ENCODE results near the gene SLC24A3.

SLC24A3 gene

DNA sequence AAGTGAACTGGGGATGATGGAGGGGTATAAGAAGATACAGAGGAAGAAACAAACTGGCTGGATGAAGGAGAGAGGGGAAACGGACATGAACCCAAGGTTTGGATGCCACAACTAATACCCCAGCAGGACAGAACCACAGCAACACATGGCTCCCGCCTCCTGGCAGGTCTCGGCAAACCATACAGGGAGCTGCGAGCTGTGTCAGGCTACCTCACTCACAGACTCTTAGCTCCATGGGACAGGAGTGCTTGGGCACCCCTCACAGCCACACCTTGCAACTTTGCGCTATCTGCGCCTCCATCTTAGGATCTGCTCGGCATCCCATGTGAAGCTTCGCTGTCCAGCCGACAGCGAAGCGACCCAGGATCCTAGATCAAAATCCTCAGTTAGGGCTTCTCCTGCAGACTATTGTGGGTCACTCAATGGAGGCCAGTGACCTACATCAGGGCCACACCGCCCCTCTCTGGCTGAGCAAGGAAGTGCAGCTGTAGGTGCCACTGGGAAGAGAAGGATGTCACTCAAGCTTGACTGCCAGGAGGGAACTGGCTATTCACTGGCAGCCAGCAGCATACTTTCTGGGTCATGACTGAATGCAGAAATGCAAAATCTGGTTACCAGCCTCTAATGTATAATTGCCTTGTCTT lies 371.2 kb downstream of the SLC24A3 start:
- no peak for FAIRE-seq

DNA sequence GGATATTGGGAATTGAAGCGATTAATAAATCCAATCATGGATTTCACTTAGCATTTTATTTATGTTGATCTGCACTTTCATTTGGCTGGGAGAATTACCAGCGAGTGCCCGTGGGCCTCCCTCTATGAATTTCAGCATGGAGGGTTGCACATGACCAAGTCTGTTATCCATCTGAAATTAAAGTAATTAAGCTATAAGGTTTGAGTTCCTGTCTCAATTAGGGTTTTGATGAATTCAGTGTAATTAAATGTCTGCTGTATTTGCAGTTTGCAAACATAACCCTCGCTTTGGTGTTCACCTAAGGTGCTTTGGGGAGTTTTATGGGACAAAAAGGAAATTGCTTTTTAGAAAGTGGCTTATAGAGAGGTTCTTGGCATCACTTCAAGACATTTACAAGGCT lies 375.8 kb downstream of the SLC24A3 start:
- no peak for FAIRE-seq
- DNase-seq (ENCODE audit: insufficient read length, low spot score): no peak
- no peak for TF ChIP-seq POLR2A (IDR thresholded peaks at IDR 0.05; ENCODE audit: low read depth, low read length)

More for the DNA sequence above, 371.2 kb downstream of the SLC24A3 start:
- DNase-seq (ENCODE audit: insufficient read length, low spot score): peak; percentile 56
- TF ChIP-seq POLR2A (IDR thresholded peaks at IDR 0.05; ENCODE audit: low read depth, low read length): no peak

DNA sequence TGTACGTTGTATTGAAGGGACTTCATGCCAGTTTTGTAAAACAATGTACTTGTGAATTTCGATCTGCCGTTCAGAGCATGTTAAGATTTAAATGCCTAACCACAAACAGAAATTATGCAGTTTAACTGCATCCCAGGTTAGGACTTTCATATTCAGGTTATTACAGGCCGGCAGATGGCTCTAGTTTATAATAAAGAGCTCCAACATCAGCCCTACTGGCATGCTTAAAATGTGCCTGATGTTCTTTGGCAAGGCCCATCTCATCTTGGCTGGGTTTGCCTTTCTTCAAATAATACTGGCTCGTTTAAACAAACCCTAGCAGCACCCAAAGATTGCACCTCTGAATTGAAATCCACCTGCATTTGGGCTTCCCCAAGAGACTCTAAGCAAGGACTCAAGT lies 376.3 kb downstream of the SLC24A3 start:
- FAIRE-seq: no peak
- no peak for TF ChIP-seq POLR2A (IDR thresholded peaks at IDR 0.05; ENCODE audit: low read depth, low read length)
- DNase-seq (ENCODE audit: insufficient read length, low spot score): no peak

DNA sequence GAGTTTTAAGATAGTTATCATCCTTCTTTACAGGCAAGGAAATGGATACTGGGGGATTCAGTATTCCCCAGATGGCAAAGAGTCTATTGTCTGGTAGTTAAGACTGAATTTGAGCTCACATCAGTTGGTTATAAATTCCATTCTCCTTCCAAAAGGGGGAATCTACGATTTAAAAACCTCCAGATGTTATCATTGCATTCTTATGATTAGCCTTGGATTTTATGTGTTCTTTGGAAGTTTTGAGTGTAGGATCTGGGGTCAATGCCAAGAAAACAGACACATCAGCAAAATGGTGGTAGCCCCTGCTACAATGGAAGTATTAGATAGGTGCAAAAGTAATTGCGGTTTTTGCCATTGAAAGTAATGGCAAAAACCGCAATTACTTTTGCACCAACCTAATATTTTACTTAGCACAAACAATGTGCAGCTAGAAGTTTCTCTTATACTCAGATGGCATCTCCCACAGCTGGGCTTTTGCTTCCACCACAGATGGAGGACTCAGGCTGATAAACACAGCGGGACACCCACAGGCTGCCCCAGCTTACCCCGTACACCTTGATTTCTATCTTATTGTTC lies 377.4 kb downstream of the SLC24A3 start:
- DNase-seq (ENCODE audit: insufficient read length, low spot score): no peak
- no peak for TF ChIP-seq POLR2A (IDR thresholded peaks at IDR 0.05; ENCODE audit: low read depth, low read length)
- no peak for FAIRE-seq

DNA sequence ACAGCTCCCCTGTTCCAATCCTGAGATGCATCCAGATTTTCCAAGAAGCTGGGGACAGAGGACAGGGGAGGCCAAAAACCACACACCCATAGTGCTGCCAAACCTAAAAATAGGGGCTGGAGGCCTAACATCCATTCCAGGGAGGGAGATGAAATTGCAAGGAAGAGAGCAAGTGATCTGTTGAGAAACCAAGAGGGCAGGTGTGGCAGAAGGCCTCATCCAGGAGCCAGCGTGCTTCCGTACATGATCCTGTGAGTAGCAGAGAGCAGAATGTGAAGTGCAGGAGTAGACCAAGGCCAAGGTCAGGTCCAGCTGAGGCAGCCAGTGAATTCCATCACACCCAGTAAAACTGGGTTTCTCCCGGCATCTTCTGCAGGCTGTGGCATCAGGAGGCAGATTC lies 377.9 kb downstream of the SLC24A3 start:
- FAIRE-seq (no peak), DNase-seq (ENCODE audit: insufficient read length, low spot score) (no peak)
- no peak for TF ChIP-seq POLR2A (IDR thresholded peaks at IDR 0.05; ENCODE audit: low read depth, low read length)

DNA sequence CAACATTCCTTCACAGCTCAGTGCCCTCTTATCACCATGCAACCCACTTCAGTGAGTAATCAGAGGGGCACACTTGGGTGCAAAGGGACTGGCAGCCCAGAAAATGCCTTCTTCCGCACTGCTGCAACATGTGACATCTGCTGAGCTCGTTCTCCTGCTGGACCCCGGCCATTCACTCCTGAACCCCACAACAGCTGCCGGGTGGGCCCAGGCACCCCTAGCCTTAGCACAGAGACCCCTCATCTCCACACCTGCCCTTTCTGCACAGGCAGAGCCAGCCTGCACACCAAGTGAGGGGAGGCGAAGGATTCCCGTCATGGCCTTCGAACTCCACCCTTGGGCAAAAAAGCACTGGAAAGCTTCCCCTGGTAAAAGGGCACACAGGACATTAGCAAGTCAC lies 381.3 kb downstream of the SLC24A3 start:
- DNase-seq (ENCODE audit: insufficient read length, low spot score): no peak
- FAIRE-seq: no peak
- no peak for TF ChIP-seq POLR2A (IDR thresholded peaks at IDR 0.05; ENCODE audit: low read depth, low read length)

DNA sequence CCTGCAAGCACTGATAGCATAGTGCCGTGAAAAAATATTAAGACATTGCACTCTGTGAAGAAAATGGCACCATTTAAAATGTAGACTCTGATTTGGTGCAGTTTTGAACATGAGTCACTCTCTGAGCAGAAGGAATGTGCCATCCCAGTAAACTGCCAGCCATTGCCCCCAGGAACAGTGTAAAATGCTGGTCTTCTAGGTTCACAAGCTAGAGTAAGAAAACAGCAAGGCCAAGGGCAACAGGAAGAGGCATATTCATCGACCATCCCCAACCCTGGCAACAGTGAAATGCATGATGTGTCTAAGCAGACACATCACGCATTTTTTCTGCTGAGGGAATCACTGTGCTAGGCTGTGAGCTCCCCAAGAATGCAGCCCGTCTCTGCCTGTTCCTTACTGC lies 382.5 kb downstream of the SLC24A3 start:
- DNase-seq (ENCODE audit: insufficient read length, low spot score) (no peak), FAIRE-seq (no peak)
- no peak for TF ChIP-seq POLR2A (IDR thresholded peaks at IDR 0.05; ENCODE audit: low read depth, low read length)

DNA sequence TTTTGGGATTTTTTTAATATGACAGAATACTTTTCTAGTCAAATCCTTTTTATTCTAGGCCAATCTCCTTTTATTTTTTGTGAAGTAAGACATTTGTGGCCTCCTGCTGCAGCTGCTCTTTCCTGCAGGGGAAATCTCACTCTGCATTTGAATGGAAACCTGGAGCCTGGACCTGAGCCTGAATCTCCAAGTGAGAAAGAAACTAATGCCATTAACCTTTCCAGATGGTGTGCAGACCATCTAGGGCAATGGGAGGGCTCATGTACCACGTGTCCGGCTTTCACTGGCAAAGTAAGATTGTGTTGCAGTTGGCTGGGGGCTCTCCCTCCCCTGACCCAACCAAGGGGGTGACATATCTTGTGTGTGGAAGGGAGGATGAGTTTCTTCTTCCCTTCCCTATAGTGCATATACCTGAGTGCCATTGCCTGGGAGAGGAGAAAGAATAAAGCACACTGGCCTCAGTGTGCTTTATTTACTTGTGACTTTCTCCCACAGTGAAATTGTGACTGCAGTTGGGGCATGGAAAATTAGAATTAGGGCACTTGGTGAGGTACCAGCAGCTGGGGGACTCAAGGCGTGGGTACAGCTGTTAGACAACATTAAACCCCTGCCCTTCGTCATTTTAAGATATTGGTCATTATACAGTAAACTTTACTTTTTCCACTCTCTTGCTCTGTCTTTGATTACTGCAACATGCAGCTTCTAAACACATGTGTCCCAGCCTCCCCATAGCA lies 385.8 kb downstream of the SLC24A3 start:
- FAIRE-seq (no peak), DNase-seq (ENCODE audit: insufficient read length, low spot score) (no peak)
- TF ChIP-seq POLR2A (IDR thresholded peaks at IDR 0.05; ENCODE audit: low read depth, low read length): no peak

DNA sequence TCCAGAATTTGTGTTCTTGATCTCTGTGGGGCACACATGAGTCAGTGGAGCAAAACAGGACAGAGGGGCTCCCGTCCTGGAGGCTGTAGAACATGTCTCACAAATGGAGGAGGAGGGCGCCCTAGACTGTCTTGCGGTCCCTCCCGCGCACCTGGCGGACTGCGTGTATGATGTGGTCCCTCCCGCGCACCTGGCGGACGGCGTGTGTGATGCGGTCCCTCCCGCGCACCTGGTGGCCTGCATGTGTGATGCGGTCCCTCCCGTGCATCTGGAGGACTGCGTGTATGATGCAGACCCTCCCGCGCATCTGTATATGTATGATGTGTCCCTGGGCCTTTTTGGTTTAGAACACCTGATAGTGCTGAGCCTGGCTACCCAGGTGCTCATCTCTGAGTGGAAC lies 386.8 kb downstream of the SLC24A3 start:
- no peak for FAIRE-seq
- TF ChIP-seq POLR2A (IDR thresholded peaks at IDR 0.05; ENCODE audit: low read depth, low read length): no peak
- DNase-seq (ENCODE audit: insufficient read length, low spot score): no peak

DNA sequence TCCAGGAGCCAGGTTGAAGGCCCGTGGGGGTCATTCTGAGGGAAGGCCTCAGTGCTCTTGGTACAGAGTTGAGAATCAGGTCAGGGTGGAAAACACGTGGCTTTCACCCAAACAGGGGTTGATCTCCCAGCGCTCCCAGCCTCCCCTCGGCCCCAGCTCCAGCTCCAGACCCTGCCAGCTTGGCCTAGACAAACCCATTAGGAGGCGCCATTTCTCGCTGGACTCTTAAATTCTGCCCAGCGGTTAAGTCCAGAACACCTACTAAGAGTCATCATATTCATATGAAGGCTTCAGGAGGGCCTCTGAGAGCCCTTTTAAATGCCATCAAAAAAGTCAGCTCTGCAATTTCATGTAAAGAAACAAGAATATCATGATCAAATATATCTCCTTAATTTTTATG lies 387.6 kb downstream of the SLC24A3 start:
- no peak for TF ChIP-seq POLR2A (IDR thresholded peaks at IDR 0.05; ENCODE audit: low read depth, low read length)
- no peak for DNase-seq (ENCODE audit: insufficient read length, low spot score)
- no peak for FAIRE-seq

DNA sequence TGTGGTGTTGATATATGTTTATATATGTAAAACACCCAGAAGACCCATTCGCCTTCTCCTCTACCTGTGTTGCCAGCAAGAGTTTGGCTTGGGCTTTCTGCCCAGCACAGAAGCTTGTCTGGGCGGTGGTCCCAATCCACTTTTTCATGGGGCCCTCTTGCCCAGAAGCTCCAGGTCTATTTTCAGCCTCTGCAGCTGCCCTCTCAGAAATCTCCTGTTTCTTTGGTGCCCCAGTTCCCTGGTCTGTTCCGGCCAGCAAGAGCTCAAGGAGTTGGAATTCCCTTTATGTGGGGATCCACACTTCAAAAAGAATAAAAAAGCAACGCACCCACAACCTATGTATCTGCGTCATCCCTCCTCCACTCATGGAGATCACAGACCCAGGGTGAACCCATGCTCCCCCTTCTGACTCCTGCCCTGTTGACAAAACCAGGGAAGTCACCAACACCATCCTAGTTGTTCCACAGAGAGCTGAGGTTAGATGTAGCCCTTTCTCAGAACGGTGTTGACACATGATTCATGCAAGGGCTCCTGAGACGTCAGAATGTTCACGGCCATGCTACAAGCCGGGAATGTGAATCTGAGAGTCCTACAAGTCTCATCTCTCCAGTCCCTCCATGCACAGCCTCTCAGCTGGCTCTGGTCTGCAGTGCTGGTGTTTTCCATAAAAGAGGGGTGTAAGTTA lies 388.8 kb downstream of the SLC24A3 start:
- FAIRE-seq (no peak), DNase-seq (ENCODE audit: insufficient read length, low spot score) (no peak)
- no peak for TF ChIP-seq POLR2A (IDR thresholded peaks at IDR 0.05; ENCODE audit: low read depth, low read length)

DNA sequence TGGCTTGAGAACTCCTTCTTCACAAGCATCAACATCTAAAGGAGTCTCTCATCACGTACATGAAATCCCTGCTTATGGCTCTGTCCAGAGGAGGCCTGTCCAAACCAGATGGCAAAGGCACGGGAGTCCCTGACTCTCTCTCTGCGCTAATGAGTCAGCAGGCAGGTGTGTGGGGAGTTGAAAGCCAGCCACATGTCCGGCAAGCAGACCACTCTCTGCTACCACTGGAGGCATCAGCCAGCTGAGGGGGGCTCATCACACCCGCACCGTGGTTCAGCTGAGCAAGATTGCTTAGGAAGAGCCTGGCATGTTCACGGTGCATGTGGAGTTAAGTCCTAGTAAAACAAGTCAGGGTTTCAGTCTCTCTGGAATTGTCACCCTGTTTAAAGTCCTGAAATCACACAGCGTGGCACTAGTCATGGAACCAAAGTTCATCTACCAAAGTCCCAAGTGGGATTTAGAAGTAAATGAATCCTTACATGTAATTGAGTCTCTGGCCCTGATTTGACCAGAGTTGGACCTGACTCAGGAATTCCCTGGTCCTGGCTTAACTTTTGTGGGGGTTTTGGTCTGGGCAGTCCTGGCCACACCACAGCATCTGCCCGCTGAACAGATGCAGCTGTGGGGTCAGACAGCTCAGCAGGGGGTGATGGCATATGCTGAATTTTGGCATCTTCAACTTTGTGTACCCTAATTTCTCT lies 390.4 kb downstream of the SLC24A3 start:
- no peak for FAIRE-seq
- TF ChIP-seq POLR2A (IDR thresholded peaks at IDR 0.05; ENCODE audit: low read depth, low read length): no peak

DNA sequence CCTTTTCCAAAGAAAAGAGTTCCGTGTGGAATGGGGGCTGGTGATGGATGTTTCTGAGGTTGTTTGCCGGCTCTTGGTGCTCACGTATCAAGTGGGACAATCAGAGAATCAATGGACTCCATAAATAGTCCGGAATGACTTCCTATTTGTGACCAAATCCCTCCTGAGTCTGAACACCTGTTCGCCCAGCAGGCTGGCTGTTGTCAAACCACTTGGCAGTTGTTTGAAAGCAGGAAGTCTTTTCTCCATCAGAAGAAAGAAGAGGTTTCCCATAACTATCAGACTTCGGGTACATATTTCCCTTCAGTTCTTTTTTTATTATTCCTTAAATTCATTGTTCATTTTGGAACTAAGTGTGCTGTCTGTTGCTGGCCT lies 390.9 kb downstream of the SLC24A3 start:
- DNase-seq (ENCODE audit: insufficient read length, low spot score): no peak
- TF ChIP-seq POLR2A (IDR thresholded peaks at IDR 0.05; ENCODE audit: low read depth, low read length): no peak
- FAIRE-seq: no peak

More for the DNA sequence above, 390.4 kb downstream of the SLC24A3 start:
- DNase-seq (ENCODE audit: insufficient read length, low spot score): no peak
